Parathyroid adenoma (tissue), 2 donors: ENCODE data around the gene CFAP157.

ENCODE experiments used
- H2AFZ ChIP-seq: fragments of 300-600 bp; sonication (generic); one replicate; pipeline ENCODE4 v1.7.0; 2017; ENCODE audit warnings: antibody characterized with exemption, mild to moderate bottlenecking
- H3K27ac ChIP-seq: fragments of 300-600 bp; sonication (generic); one replicate; pipeline ENCODE4 v1.7.0; 2017
- H3K27me3 ChIP-seq: fragments of 300-600 bp; sonication (generic); one replicate; pipeline ENCODE4 v1.7.0; 2017; ENCODE audit warnings: low read length; ENCODE audit not compliant: control insufficient read depth, insufficient read depth
- H3K36me3 ChIP-seq: fragments of 300-600 bp; sonication (generic); one replicate; pipeline ENCODE4 v1.7.0; 2017; ENCODE audit warnings: low read length; ENCODE audit not compliant: control insufficient read depth, insufficient read depth
- H3K4me1 ChIP-seq: fragments of 300-600 bp; sonication (generic); one replicate; pipeline ENCODE4 v1.7.0; 2017; ENCODE audit warnings: control low read depth
- H3K4me2 ChIP-seq: fragments of 300-600 bp; sonication (generic); one replicate; pipeline ENCODE4 v1.7.0; 2017; ENCODE audit warnings: low read length
- H3K4me3 ChIP-seq: fragments of 300-600 bp; sonication (generic); one replicate; pipeline ENCODE4 v1.7.0; 2017; ENCODE audit warnings: low read depth, low read length
- H3K79me2 ChIP-seq: fragments of 300-600 bp; sonication (generic); one replicate; pipeline ENCODE4 v1.7.0; 2017; ENCODE audit warnings: control low read depth
- H3K9ac ChIP-seq: fragments of 300-600 bp; sonication (generic); one replicate; pipeline ENCODE4 v1.7.0; 2017; ENCODE audit warnings: mild to moderate bottlenecking
- H3K9me3 ChIP-seq: fragments of 300-600 bp; sonication (generic); one replicate; pipeline ENCODE4 v1.7.0; 2017; ENCODE audit warnings: low read length; ENCODE audit not compliant: control insufficient read depth
- TF ChIP-seq, protein P1 (sequence below): fragments of 300-600 bp; sonication (generic); IDR thresholded peaks from one replicate; pipeline ENCODE4 v1.7.0; 2017; ENCODE audit warnings: antibody characterized with exemption, mild to moderate bottlenecking
- donor health status: primary hyperparathyroidism.

The CFAP157 gene

DNA sequence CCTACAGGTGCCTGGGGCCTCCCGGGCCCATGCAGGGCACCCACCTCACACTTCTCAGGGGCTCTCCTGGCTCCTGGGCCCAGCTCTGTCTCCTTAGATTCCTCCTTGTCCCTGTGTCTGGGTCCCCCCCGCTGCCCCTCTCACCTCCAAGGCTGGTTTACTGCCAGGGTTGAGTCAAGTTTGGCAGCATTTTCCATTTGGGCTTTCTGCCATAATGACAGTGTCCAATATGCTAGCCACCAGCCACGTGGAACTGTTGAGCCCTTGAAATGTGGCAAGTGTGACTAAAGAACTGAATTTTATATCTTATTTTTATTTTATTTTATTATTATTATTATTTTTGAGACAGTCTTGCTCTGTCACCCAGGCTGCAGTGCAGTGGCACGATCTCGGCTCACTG is 11.0 kb downstream of the CFAP157 start:
- Histone ChIP-seq H2AFZ (no peak overlapping the region), H3K4me3 (no peak overlapping the region)
- TF ChIP-seq, protein P1, sequence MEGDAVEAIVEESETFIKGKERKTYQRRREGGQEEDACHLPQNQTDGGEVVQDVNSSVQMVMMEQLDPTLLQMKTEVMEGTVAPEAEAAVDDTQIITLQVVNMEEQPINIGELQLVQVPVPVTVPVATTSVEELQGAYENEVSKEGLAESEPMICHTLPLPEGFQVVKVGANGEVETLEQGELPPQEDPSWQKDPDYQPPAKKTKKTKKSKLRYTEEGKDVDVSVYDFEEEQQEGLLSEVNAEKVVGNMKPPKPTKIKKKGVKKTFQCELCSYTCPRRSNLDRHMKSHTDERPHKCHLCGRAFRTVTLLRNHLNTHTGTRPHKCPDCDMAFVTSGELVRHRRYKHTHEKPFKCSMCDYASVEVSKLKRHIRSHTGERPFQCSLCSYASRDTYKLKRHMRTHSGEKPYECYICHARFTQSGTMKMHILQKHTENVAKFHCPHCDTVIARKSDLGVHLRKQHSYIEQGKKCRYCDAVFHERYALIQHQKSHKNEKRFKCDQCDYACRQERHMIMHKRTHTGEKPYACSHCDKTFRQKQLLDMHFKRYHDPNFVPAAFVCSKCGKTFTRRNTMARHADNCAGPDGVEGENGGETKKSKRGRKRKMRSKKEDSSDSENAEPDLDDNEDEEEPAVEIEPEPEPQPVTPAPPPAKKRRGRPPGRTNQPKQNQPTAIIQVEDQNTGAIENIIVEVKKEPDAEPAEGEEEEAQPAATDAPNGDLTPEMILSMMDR = no peak

DNA sequence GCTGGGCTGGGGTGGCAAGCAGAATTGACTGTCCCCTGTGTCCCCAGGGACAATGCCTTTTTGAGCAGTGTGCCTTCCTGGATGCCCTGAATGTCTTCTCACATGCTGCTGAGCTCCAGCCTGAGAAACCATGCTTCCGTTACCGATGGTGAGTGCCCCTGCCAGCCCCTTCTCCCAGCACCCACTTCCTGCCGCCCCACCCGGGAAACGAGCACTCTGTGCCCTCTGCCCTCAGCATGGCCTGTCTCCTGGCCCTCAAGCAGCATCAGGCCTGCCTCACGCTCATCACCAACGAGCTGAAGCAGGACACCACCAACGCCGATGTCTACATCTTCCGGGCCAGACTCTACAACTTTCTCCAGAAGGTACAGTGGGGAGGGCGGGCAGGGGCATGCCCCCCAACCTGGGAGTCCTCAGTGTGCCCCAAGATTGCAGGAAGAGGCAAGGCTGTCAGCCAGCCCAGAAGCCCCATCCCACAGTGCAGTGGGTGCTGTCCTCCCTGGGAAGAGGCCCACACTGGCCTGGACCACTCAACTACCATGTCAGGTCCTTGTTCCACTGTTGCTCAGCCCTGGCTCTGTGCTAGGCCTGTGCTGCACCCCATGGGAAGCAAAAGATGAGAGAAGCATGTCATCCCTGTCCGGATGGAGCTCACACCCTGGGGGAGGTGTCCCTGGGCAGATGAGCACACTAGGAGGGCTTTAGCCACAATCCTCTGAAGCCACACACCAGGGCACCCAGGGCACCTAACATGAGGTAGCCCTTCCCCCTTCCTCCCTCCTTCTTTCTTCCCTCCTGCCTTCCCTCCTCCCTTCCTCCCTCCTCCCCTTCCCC is 13.5 kb downstream of the CFAP157 start:
- H3K4me3 ChIP-seq = no peak overlapping the region
- H3K27ac ChIP-seq = no peak overlapping the region
- H3K4me2 ChIP-seq = no peak overlapping the region
- H3K9ac ChIP-seq = no peak overlapping the region
- no peak overlapping the region for H2AFZ ChIP-seq
- TF ChIP-seq, protein P1 = no peak
- H3K36me3 ChIP-seq = no peaks in the 10 kb centered on the region
- no peaks in the 10 kb centered on the region for H3K4me1 ChIP-seq
- no peaks in the 10 kb centered on the region for H3K79me2 ChIP-seq
- no peaks in the 10 kb centered on the region for H3K27me3 ChIP-seq
- H3K9me3 ChIP-seq = no peaks in the 10 kb centered on the region

More for the DNA sequence above, 11.0 kb downstream of the CFAP157 start:
- Histone ChIP-seq H3K4me2 (no peak overlapping the region), H3K27ac (no peak overlapping the region), H3K36me3 (no peaks in the 10 kb centered on the region), H3K79me2 (no peaks in the 10 kb centered on the region), H3K27me3 (no peaks in the 10 kb centered on the region), H3K4me1 (no peaks in the 10 kb centered on the region), H3K9me3 (no peaks in the 10 kb centered on the region), H3K9ac (no peak overlapping the region)

DNA sequence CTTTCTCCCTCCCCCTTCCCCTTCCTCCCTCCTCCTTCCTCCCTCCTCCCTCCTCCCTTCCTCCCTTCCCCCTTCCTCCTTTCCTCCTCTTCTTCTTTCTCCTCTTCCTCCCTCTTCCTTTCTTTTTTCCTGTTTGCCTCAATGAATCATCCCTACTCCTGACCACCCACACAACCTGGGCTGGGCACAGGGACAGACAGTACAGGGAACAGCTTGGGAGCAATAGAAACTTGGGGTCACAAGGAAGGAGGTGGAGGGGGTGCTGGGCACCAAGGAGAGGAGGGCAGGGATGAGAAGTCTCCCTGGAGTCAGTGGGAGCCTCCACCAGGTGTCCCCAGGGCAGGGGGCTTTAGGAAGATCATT is 14.1 kb downstream of the CFAP157 start:
- H3K79me2 ChIP-seq = no peaks in the 10 kb centered on the region
- H3K36me3 ChIP-seq = no peaks in the 10 kb centered on the region
- TF ChIP-seq, protein P1 = no peak
- no peak overlapping the region for H3K4me3 ChIP-seq
- H3K4me1 ChIP-seq = no peaks in the 10 kb centered on the region
- no peaks in the 10 kb centered on the region for H3K9me3 ChIP-seq
- no peak overlapping the region for H3K27ac ChIP-seq
- H3K9ac ChIP-seq = no peak overlapping the region
- H3K27me3 ChIP-seq = no peaks in the 10 kb centered on the region
- H2AFZ ChIP-seq = no peak overlapping the region
- H3K4me2 ChIP-seq = no peak overlapping the region

DNA sequence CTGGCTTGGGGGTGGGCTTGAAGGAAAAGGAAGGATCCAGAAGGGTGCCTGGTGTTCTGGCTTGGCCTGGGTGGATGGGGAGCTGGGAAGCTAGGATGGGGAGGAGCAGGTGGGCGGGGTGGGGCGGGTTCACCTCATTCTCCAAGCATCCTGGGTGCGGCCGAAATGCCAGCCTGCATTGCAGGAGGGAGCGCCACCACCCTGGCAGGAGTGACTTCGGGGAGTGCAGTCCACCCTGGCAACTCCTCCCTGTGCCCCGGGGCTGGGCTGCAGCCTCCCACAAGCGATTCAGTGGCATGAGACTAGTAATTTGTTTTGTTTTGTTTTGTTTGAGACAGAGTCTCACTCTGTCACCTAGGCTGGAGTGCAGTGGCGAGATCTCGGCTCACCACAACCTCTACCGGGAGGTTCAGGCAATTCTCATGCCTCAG is 14.6 kb downstream of the CFAP157 start:
- Histone ChIP-seq H3K4me3 (no peak overlapping the region), H3K4me1 (no peaks in the 10 kb centered on the region), H3K36me3 (no peaks in the 10 kb centered on the region), H3K27me3 (no peaks in the 10 kb centered on the region), H3K4me2 (no peak overlapping the region), H2AFZ (no peak overlapping the region), H3K9me3 (no peaks in the 10 kb centered on the region), H3K9ac (no peak overlapping the region), H3K27ac (no peak overlapping the region), H3K79me2 (no peaks in the 10 kb centered on the region)
- TF ChIP-seq, protein P1 = no peak
